ENCODE measurements around the gene RPAP2. TPM values are rescaled to one million over a fixed set of nuclear protein-coding genes. Genes with fewer than 3 reads are reported as not detected.
"Not testable (repeated sequence)": the region's sequence is repeated elsewhere in the genome, so short reads cannot be mapped to it uniquely, and the experiment has no call there.

RPAP2 gene
- 10.4 TPM for polyA plus RNA-seq (2012; ENCODE audit: low read depth, missing spikeins)

DNA sequence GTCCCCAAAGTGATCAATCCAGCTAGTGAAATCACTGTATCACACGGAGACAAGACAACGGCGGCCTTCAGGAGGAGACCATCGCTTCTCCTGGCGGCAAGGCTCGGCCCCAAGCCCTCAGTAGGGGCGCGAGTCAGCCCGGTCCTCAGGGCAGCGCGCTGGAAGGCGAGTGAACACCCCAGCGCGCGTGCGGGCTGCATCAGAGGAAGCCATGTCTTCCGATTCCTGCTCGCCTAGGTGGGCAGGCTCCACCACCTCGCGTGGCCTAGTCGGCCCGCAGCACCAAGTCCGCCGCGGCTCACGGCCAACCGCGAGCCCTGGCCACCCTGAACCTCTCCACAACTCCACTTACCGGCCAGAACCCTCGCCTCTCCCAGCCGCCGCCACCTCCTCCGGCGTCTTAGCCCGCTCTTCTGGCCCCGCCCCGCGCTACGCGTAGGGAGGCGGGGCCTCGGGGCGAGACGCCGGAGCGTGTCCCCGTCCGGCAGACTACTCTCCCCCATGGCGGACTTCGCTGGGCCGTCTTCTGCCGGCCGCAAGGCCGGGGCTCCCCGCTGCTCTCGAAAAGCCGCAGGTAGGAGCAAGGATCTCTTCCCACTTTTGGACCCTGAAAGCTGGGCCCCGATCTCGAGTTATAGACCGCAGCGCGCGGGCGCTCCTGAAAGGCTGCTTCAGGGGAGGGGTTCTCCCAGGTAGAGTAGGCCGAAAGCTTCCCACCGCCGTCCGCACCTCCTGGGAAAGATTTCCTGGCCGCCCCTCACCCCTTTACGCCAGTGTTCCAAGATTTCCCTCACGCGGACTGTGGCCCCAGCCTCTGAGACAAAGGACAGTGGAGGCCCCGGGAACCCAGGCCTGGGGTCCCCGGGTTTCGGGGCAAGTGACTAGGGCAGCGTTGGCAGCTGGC is at the start of gene RPAP2, which contains the start of gene GLMN:
Gene RPAP2, plus strand, starts transcription at position 487 of the 904 bp plus-strand sequence. Its CDS starts 15 bp downstream, at position 502.
Gene GLMN, minus strand, starts transcription at position 415 of the 904 bp plus-strand sequence. CDS start 988 bp downstream, outside the sequence.
- peak; percentile 72 for DNase-seq (ENCODE audit: insufficient read length, low spot score)
- TF ChIP-seq TAF1 (IDR thresholded peaks at IDR 0.05; ENCODE audit: low read depth, low read length), result peak; percentile 26; the same call in 1 of the 2 replicates
- peak; percentile 66 for TF ChIP-seq PAX5 (IDR thresholded peaks at IDR 0.05; ENCODE audit: insufficient read depth, low read length, severe bottlenecking)
- TF ChIP-seq POLR2A (IDR thresholded peaks at IDR 0.05; ENCODE audit: low read depth, low read length), result peak; percentile 93
- peak; percentile 44 for TF ChIP-seq POU2F2 (IDR thresholded peaks at IDR 0.05; ENCODE audit: low read depth, low read length)
- TF ChIP-seq SPI1 (IDR thresholded peaks at IDR 0.05; ENCODE audit: low read depth, low read length), result no peak
- TF ChIP-seq POLR2AphosphoS5 (IDR thresholded peaks at IDR 0.05; ENCODE audit: low read depth, low read length), result peak; percentile 90
- FAIRE-seq, result peak; percentile 98

DNA sequence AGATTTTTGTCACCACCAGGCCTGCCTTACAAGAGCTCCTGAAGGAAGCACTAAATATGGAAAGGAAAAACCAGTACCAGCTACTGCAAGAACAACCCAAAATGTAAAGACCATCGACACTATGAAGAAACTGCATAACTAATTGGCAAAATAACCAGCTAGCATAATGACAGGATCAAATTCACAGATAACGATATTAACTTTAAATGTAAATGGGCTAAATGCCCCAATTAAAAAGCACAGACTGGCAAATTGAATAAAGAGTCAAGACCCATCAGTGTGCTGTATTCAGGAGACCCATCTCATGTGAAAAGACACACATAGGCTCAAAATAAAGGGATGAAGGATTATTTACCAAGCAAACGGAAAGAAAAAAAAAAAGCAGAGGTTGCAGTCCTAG is 44.1 kb upstream of the RPAP2 start:
- FAIRE-seq; DNase-seq (ENCODE audit: insufficient read length, low spot score): not testable (repeated sequence)

- TF ChIP-seq SPI1 (IDR thresholded peaks at IDR 0.05; ENCODE audit: low read depth, low read length) (no peak), POLR2AphosphoS5 (IDR thresholded peaks at IDR 0.05; ENCODE audit: low read depth, low read length) (no peak), TAF1 (IDR thresholded peaks at IDR 0.05; ENCODE audit: low read depth, low read length) (no peak), POU2F2 (IDR thresholded peaks at IDR 0.05; ENCODE audit: low read depth, low read length) (no peak), POLR2A (IDR thresholded peaks at IDR 0.05; ENCODE audit: low read depth, low read length) (no peak), PAX5 (IDR thresholded peaks at IDR 0.05; ENCODE audit: insufficient read depth, low read length, severe bottlenecking) (no peak)
- DNase-seq (ENCODE audit: insufficient read length, low spot score), result no peak
- no peak for FAIRE-seq
These were observed 39.5 kb upstream of the RPAP2 start for GRCh38 chr1:92259350-92259749.

- TF ChIP-seq PAX5 (IDR thresholded peaks at IDR 0.05; ENCODE audit: insufficient read depth, low read length, severe bottlenecking), result no peak
- TF ChIP-seq POU2F2 (IDR thresholded peaks at IDR 0.05; ENCODE audit: low read depth, low read length), result no peak
- no peak for TF ChIP-seq POLR2AphosphoS5 (IDR thresholded peaks at IDR 0.05; ENCODE audit: low read depth, low read length)
- TF ChIP-seq TAF1 (IDR thresholded peaks at IDR 0.05; ENCODE audit: low read depth, low read length), result no peak
- no peak for TF ChIP-seq POLR2A (IDR thresholded peaks at IDR 0.05; ENCODE audit: low read depth, low read length)
- TF ChIP-seq SPI1 (IDR thresholded peaks at IDR 0.05; ENCODE audit: low read depth, low read length), result no peak
- DNase-seq (ENCODE audit: insufficient read length, low spot score) (no peak), FAIRE-seq (no peak)
These were observed 36.3 kb upstream of the RPAP2 start for GRCh38 chr1:92262516-92262915.

GRCh38 chr1:92273039-92273438 is 25.8 kb upstream of the RPAP2 start:
- DNase-seq (ENCODE audit: insufficient read length, low spot score), result no peak
- TF ChIP-seq POLR2A (IDR thresholded peaks at IDR 0.05; ENCODE audit: low read depth, low read length) (no peak), POLR2AphosphoS5 (IDR thresholded peaks at IDR 0.05; ENCODE audit: low read depth, low read length) (no peak), POU2F2 (IDR thresholded peaks at IDR 0.05; ENCODE audit: low read depth, low read length) (no peak), SPI1 (IDR thresholded peaks at IDR 0.05; ENCODE audit: low read depth, low read length) (no peak), PAX5 (IDR thresholded peaks at IDR 0.05; ENCODE audit: insufficient read depth, low read length, severe bottlenecking) (no peak), TAF1 (IDR thresholded peaks at IDR 0.05; ENCODE audit: low read depth, low read length) (no peak)
- FAIRE-seq, result no peak

DNA sequence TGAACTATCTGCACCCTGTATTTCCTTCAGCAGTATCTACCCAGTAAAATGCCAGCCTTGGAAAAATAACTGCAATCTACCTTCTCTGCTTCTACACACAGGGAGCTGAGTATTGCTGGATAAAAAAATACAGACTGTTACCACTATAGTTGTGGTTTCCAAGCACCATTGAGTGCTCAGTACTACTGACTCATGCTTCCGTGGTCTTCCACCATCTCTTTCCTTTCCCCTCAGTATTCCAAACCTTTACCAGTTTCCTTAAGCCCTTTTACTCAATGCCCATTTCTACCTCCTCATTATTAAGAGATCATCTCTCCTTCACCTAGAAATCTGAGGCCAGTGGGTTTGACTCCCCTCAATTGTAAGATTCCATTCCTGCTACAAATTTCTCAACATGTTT is 23.9 kb upstream of the RPAP2 start:
- FAIRE-seq (no peak), DNase-seq (ENCODE audit: insufficient read length, low spot score) (no peak)
- TF ChIP-seq SPI1 (IDR thresholded peaks at IDR 0.05; ENCODE audit: low read depth, low read length), result no peak
- TF ChIP-seq POLR2A (IDR thresholded peaks at IDR 0.05; ENCODE audit: low read depth, low read length), result no peak
- TF ChIP-seq PAX5 (IDR thresholded peaks at IDR 0.05; ENCODE audit: insufficient read depth, low read length, severe bottlenecking), result no peak
- TF ChIP-seq POLR2AphosphoS5 (IDR thresholded peaks at IDR 0.05; ENCODE audit: low read depth, low read length), result no peak
- no peak for TF ChIP-seq TAF1 (IDR thresholded peaks at IDR 0.05; ENCODE audit: low read depth, low read length)
- TF ChIP-seq POU2F2 (IDR thresholded peaks at IDR 0.05; ENCODE audit: low read depth, low read length), result no peak

DNA sequence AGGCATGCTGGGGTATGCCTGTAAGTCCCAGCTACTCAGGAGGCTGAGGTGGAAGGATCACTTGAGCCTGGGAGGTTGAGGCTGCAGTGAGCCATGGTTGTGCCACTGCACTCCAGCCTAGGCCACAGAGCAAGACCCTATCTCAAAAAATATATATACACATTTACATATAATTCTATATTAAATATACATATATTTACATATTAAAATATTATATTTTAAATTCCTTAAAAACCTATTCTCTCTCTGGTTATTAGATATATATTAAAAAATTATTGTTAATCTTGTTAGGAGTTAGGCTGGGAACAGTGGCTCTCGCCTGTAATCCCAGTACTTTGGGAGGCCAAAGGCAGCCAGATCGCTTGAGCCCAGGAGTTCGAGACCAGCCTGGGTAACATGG is 22.8 kb upstream of the RPAP2 start:
- DNase-seq (ENCODE audit: insufficient read length, low spot score) (no peak), FAIRE-seq (no peak)
- TF ChIP-seq SPI1 (IDR thresholded peaks at IDR 0.05; ENCODE audit: low read depth, low read length) (no peak), POLR2A (IDR thresholded peaks at IDR 0.05; ENCODE audit: low read depth, low read length) (no peak), POLR2AphosphoS5 (IDR thresholded peaks at IDR 0.05; ENCODE audit: low read depth, low read length) (no peak), TAF1 (IDR thresholded peaks at IDR 0.05; ENCODE audit: low read depth, low read length) (no peak), PAX5 (IDR thresholded peaks at IDR 0.05; ENCODE audit: insufficient read depth, low read length, severe bottlenecking) (no peak), POU2F2 (IDR thresholded peaks at IDR 0.05; ENCODE audit: low read depth, low read length) (no peak)

GRCh38 chr1:92277105-92277723 is 21.6 kb upstream of the RPAP2 start:
- TF ChIP-seq POLR2A (IDR thresholded peaks at IDR 0.05; ENCODE audit: low read depth, low read length) (no peak), PAX5 (IDR thresholded peaks at IDR 0.05; ENCODE audit: insufficient read depth, low read length, severe bottlenecking) (no peak), SPI1 (IDR thresholded peaks at IDR 0.05; ENCODE audit: low read depth, low read length) (no peak), TAF1 (IDR thresholded peaks at IDR 0.05; ENCODE audit: low read depth, low read length) (no peak), POU2F2 (IDR thresholded peaks at IDR 0.05; ENCODE audit: low read depth, low read length) (no peak), POLR2AphosphoS5 (IDR thresholded peaks at IDR 0.05; ENCODE audit: low read depth, low read length) (no peak)
- FAIRE-seq, result no peak
- no peak for DNase-seq (ENCODE audit: insufficient read length, low spot score)

- not testable (repeated sequence) for DNase-seq (ENCODE audit: insufficient read length, low spot score); FAIRE-seq
These were observed 19.1 kb upstream of the RPAP2 start for GRCh38 chr1:92279781-92280180.

DNA sequence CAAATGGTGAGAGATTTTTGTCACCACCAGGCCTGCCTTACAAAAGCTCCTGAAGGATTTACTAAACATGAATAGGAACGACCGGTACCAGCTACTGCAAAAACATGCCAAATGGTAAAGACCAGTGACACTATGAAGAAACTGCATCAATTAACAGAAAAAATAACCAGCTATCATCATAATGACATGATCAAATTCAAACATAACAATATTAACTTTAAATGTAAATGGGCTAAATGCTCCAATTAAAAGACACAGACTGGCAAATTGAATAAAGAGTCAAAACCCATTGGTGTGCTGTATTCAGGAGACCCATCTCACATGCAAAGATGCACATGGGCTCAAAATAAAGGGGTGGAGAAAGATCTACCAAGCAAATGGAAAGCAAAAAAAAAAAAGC is 17.4 kb upstream of the RPAP2 start:
- FAIRE-seq; DNase-seq (ENCODE audit: insufficient read length, low spot score): not testable (repeated sequence)

Data from GM12891 (cell line).